CD4-positive, CD25-positive, alpha-beta regulatory T cell (primary cell): Measurements from ENCODE around the gene BASP1. TPM values are rescaled to one million over a fixed set of nuclear protein-coding genes. Genes with fewer than 3 reads are reported as not detected.

ENCODE experiments used
- ATAC-seq, 2 donors: fragments of 150-1000 bp; cut with Tn5 transposase; one replicate each; pipeline ENCODE4 v1.10.0; 2021; ENCODE audit warnings: low read depth in 2 of 2, moderate number of reproducible peaks in 2 of 2, moderate library complexity in 1 of 2
- DNase-seq, 3 donors: peaks; one replicate each; pipeline versions ENCODE4 v3.0.0 to v3.0.0-alpha.2; 2012 to 2022; ENCODE audit warnings: mixed read lengths in 1 of 3
- H3K27ac ChIP-seq: one replicate; pipeline ENCODE4 v1.7.0; 2013; ENCODE audit warnings: mild to moderate bottlenecking, low read length; ENCODE audit not compliant: insufficient read depth, poor library complexity, severe bottlenecking
- H3K27me3 ChIP-seq: one replicate; pipeline ENCODE4 v1.7.0; 2013; ENCODE audit warnings: low read length; ENCODE audit not compliant: control insufficient read depth, insufficient read depth
- H3K36me3 ChIP-seq: one replicate; pipeline ENCODE4 v1.7.0; 2013; ENCODE audit warnings: mild to moderate bottlenecking, low read length, moderate library complexity; ENCODE audit not compliant: control insufficient read depth, insufficient read depth
- H3K4me1 ChIP-seq: 2 replicates; pipeline ENCODE4 v1.7.0; 2013; ENCODE audit warnings: mild to moderate bottlenecking, low read length; ENCODE audit not compliant: insufficient read depth, control insufficient read depth, poor library complexity, severe bottlenecking
- H3K4me3 ChIP-seq: one replicate; pipeline ENCODE4 v1.7.0; 2013; ENCODE audit warnings: low read depth, mild to moderate bottlenecking, low read length, moderate library complexity
- H3K9me3 ChIP-seq, 2 experiments: 1 replicate in 1 of 2; 2 replicates in 1 of 2; pipeline ENCODE4 v1.7.0; 2013; ENCODE audit warnings: low read length in 2 of 2, mild to moderate bottlenecking in 1 of 2, moderate library complexity in 1 of 2; ENCODE audit not compliant: control insufficient read depth in 2 of 2
- H3K27ac Mint-ChIP-seq, 3 donors: one replicate each; pipeline ENCODE4 v1.8.0; 2020 to 2022; ENCODE audit warnings: mild to moderate bottlenecking in 3 of 3, mixed read lengths in 3 of 3, moderate library complexity in 2 of 3
- H3K27me3 Mint-ChIP-seq: one replicate; pipeline ENCODE4 v1.8.0; 2022; ENCODE audit warnings: mild to moderate bottlenecking, mixed read lengths
- H3K36me3 Mint-ChIP-seq: one replicate; pipeline ENCODE4 v1.8.0; 2020; ENCODE audit warnings: mixed read lengths
- H3K4me1 Mint-ChIP-seq, 4 donors: one replicate each; pipeline ENCODE4 v1.8.0; 2020 to 2022; ENCODE audit warnings: mixed read lengths in 4 of 4, mild to moderate bottlenecking in 1 of 4
- H3K4me3 Mint-ChIP-seq, 4 donors: one replicate each; pipeline ENCODE4 v1.8.0; 2020 to 2022; ENCODE audit warnings: mild to moderate bottlenecking in 4 of 4, mixed read lengths in 4 of 4, moderate library complexity in 3 of 4
- H3K9me3 Mint-ChIP-seq, 7 donors: one replicate each; pipeline ENCODE4 v1.8.0; 2020 to 2022; ENCODE audit warnings: mixed read lengths in 7 of 7, mild to moderate bottlenecking in 3 of 7, moderate library complexity in 2 of 7
- polyA plus RNA-seq, 4 donors: library from polyadenylated mRNA; unstranded; fragments of 300-500 nt; fragmentation: Illumina TruSeq; gene quantifications; one replicate each; pipeline ENCODE4 v1.2.3, GENCODE V29; 2021
- total RNA-seq: library from RNA; stranded (reverse); gene quantifications from one replicate; pipeline ENCODE4 v1.2.3, GENCODE V29; 2022

The BASP1 gene
- total and polyA plus RNA-seq, 5 donors from 2014 or later, result 0.51 to 2.8 (median 1.6) TPM

GRCh38 chr5:17235731-17236330 is 18.4 kb downstream of the BASP1 start:
- Mint-ChIP-seq H3K4me3 (no peak overlapping the region), H3K27ac (no peak overlapping the region), H3K36me3 (no peaks in the 10 kb centered on the region), H3K4me1 (peaks cover 0 to 2% (median 0%) of the 10 kb centered on the region in 4 donors), H3K27me3 (no peaks in the 10 kb centered on the region), H3K9me3 (peaks cover 0 to 6% (median 2%) of the 10 kb centered on the region in 7 donors)
- H3K4me1 ChIP-seq, result no peaks in the 10 kb centered on the region
- no peaks in the 10 kb centered on the region for H3K36me3 ChIP-seq
- H3K4me3 ChIP-seq, result no peak overlapping the region
- no peaks in the 10 kb centered on the region for H3K9me3 ChIP-seq
- no peaks in the 10 kb centered on the region for H3K27me3 ChIP-seq
- no peak for ATAC-seq
- no peak overlapping the region for H3K27ac ChIP-seq
- DNase-seq, result no peak

- no peak overlapping the region for H3K27ac ChIP-seq
- H3K27me3 Mint-ChIP-seq, result no peaks in the 10 kb centered on the region
- no peak overlapping the region for H3K4me3 ChIP-seq
- no peaks in the 10 kb centered on the region for H3K36me3 Mint-ChIP-seq
- ATAC-seq (no peak), DNase-seq (no peak)
- no peaks in the 10 kb centered on the region for H3K36me3 ChIP-seq
- H3K4me3 Mint-ChIP-seq, result no peak overlapping the region
- no peaks in the 10 kb centered on the region for H3K4me1 Mint-ChIP-seq
- H3K27ac Mint-ChIP-seq, result no peak overlapping the region
- peaks cover 0 to 6% (median 0%) of the 10 kb centered on the region in 7 donors for H3K9me3 Mint-ChIP-seq
- no peaks in the 10 kb centered on the region for H3K4me1 ChIP-seq
- H3K27me3 ChIP-seq, result no peaks in the 10 kb centered on the region
- H3K9me3 ChIP-seq, result no peaks in the 10 kb centered on the region
Measured at GRCh38 chr5:17238521-17239041, 21.1 kb downstream of the BASP1 start.

- no peak for DNase-seq
- no peaks in the 10 kb centered on the region for H3K27me3 Mint-ChIP-seq
- Histone ChIP-seq H3K9me3 (no peaks in the 10 kb centered on the region), H3K4me3 (no peak overlapping the region), H3K27me3 (no peaks in the 10 kb centered on the region), H3K27ac (no peak overlapping the region), H3K36me3 (no peaks in the 10 kb centered on the region), H3K4me1 (no peaks in the 10 kb centered on the region)
- H3K27ac Mint-ChIP-seq, result no peak overlapping the region
- peaks cover 0 to 6% (median 3%) of the 10 kb centered on the region in 7 donors for H3K9me3 Mint-ChIP-seq
- ATAC-seq, result no peak
- no peaks in the 10 kb centered on the region for H3K36me3 Mint-ChIP-seq
- no peaks in the 10 kb centered on the region for H3K4me1 Mint-ChIP-seq
- H3K4me3 Mint-ChIP-seq, result no peak overlapping the region
Measured at GRCh38 chr5:17239953-17240352, 22.5 kb downstream of the BASP1 start.

- DNase-seq (no peak), ATAC-seq (no peak)
- Histone ChIP-seq H3K4me3 (no peak overlapping the region), H3K27me3 (no peaks in the 10 kb centered on the region), H3K9me3 (no peaks in the 10 kb centered on the region), H3K27ac (no peak overlapping the region), H3K36me3 (no peaks in the 10 kb centered on the region), H3K4me1 (no peaks in the 10 kb centered on the region)
- peaks cover 0 to 5% (median 3%) of the 10 kb centered on the region in 7 donors for H3K9me3 Mint-ChIP-seq
- no peaks in the 10 kb centered on the region for H3K36me3 Mint-ChIP-seq
- H3K27ac Mint-ChIP-seq, result no peak overlapping the region
- no peaks in the 10 kb centered on the region for H3K4me1 Mint-ChIP-seq
- no peak overlapping the region for H3K4me3 Mint-ChIP-seq
- no peaks in the 10 kb centered on the region for H3K27me3 Mint-ChIP-seq
Measured at GRCh38 chr5:17240487-17240886, 23.1 kb downstream of the BASP1 start.

GRCh38 chr5:17241635-17242034 is 24.2 kb downstream of the BASP1 start:
- no peak overlapping the region for H3K27ac ChIP-seq
- H3K36me3 Mint-ChIP-seq, result no peaks in the 10 kb centered on the region
- no peaks in the 10 kb centered on the region for H3K4me1 ChIP-seq
- no peak for ATAC-seq
- H3K27me3 ChIP-seq, result no peaks in the 10 kb centered on the region
- H3K4me1 Mint-ChIP-seq, result no peaks in the 10 kb centered on the region
- no peak overlapping the region for H3K4me3 Mint-ChIP-seq
- no peaks in the 10 kb centered on the region for H3K9me3 ChIP-seq
- no peak for DNase-seq
- H3K9me3 Mint-ChIP-seq, result peaks cover 0 to 4% (median 0%) of the 10 kb centered on the region in 7 donors
- no peaks in the 10 kb centered on the region for H3K36me3 ChIP-seq
- no peak overlapping the region for H3K4me3 ChIP-seq
- H3K27ac Mint-ChIP-seq, result no peak overlapping the region
- H3K27me3 Mint-ChIP-seq, result no peaks in the 10 kb centered on the region

- H3K27me3 Mint-ChIP-seq, result no peaks in the 10 kb centered on the region
- H3K4me1 Mint-ChIP-seq, result no peaks in the 10 kb centered on the region
- H3K27me3 ChIP-seq, result no peaks in the 10 kb centered on the region
- H3K4me3 Mint-ChIP-seq, result no peak overlapping the region
- no peaks in the 10 kb centered on the region for H3K36me3 ChIP-seq
- H3K27ac ChIP-seq, result no peak overlapping the region
- H3K27ac Mint-ChIP-seq, result no peak overlapping the region
- H3K9me3 Mint-ChIP-seq, result peaks cover 0 to 4% (median 0%) of the 10 kb centered on the region in 7 donors
- H3K4me1 ChIP-seq, result no peaks in the 10 kb centered on the region
- no peak for DNase-seq
- H3K4me3 ChIP-seq, result no peak overlapping the region
- no peaks in the 10 kb centered on the region for H3K9me3 ChIP-seq
- H3K36me3 Mint-ChIP-seq, result no peaks in the 10 kb centered on the region
- no peak for ATAC-seq
Measured at GRCh38 chr5:17243287-17244063, 26.0 kb downstream of the BASP1 start.

GRCh38 chr5:17249029-17249634 is 31.7 kb downstream of the BASP1 start:
- Histone ChIP-seq H3K27me3 (no peaks in the 10 kb centered on the region), H3K27ac (no peak overlapping the region), H3K4me3 (no peak overlapping the region), H3K36me3 (no peaks in the 10 kb centered on the region), H3K4me1 (no peaks in the 10 kb centered on the region), H3K9me3 (no peaks in the 10 kb centered on the region)
- DNase-seq (no peak), ATAC-seq (no peak)
- no peaks in the 10 kb centered on the region for H3K36me3 Mint-ChIP-seq
- no peaks in the 10 kb centered on the region for H3K27me3 Mint-ChIP-seq
- H3K4me1 Mint-ChIP-seq, result no peaks in the 10 kb centered on the region
- H3K4me3 Mint-ChIP-seq, result no peak overlapping the region
- peaks cover 0 to 7% (median 3%) of the 10 kb centered on the region in 7 donors for H3K9me3 Mint-ChIP-seq
- H3K27ac Mint-ChIP-seq, result no peak overlapping the region
